Stimulated activated CD4-positive, alpha-beta T cell treated with anti-CD3 and anti-CD28 coated beads, Interleukin-12 subunit alpha, Interleukin-12 subunit beta, amount 100 ng/mL, for 24 hours (primary cell): ENCODE data around the gene FCMR.
"Not testable (repeated sequence)": the region's sequence is repeated elsewhere in the genome, so short reads cannot be mapped to it uniquely, and the experiment has no call there.

ENCODE experiments used
- DNase-seq, 2 experiments: peaks; one replicate each; pipeline ENCODE4 v3.0.0-alpha.2; 2020; ENCODE audit warnings: low read depth in 2 of 2

Gene FCMR

GRCh38 chr1:206949641-206950040 is 27.9 kb upstream of the FCMR start:
- DNase-seq = no peak

GRCh38 chr1:206949208-206949607 is 27.5 kb upstream of the FCMR start:
- DNase-seq = no peak

- DNase-seq = no peak
Measured at GRCh38 chr1:206947255-206947654, 25.5 kb upstream of the FCMR start.

- DNase-seq = no peak
Measured at GRCh38 chr1:206946261-206946660, 24.5 kb upstream of the FCMR start, which contains the start of gene PIGR. TSS of gene PIGR (minus strand) at chr1:206946466. CDS start at chr1:206940531, 5,935 bp downstream.

- DNase-seq = no peak
Measured at GRCh38 chr1:206945779-206946178, 24.0 kb upstream of the FCMR start.

GRCh38 chr1:206944703-206945102 is 23.0 kb upstream of the FCMR start:
- no peak for DNase-seq

GRCh38 chr1:206941766-206942418 is 20.2 kb upstream of the FCMR start:
- no peak for DNase-seq

GRCh38 chr1:206940588-206940936 is 18.8 kb upstream of the FCMR start:
- no peak for DNase-seq

GRCh38 chr1:206939841-206940587 is 18.3 kb upstream of the FCMR start:
- DNase-seq = no peak

- DNase-seq = no peak
Measured at GRCh38 chr1:206939131-206939530, 17.4 kb upstream of the FCMR start.

- DNase-seq = no peak
Measured at GRCh38 chr1:206937425-206937824, 15.7 kb upstream of the FCMR start.

GRCh38 chr1:206935491-206936067 is 13.8 kb upstream of the FCMR start:
- peak in 1 of 2 experiments; percentile 48 for DNase-seq

GRCh38 chr1:206933333-206933945 is 11.7 kb upstream of the FCMR start:
- peak in 1 of 2 experiments; percentile 69 for DNase-seq

- DNase-seq = no peak
Measured at GRCh38 chr1:206932177-206932576, 10.4 kb upstream of the FCMR start.

- no peak for DNase-seq
Measured at GRCh38 chr1:206931709-206932108, 10.0 kb upstream of the FCMR start.

GRCh38 chr1:206930210-206930798 is 8.6 kb upstream of the FCMR start:
- peak in 1 of 2 experiments; percentile 49 for DNase-seq

- DNase-seq = no peak
Measured at GRCh38 chr1:206929524-206929923, 7.8 kb upstream of the FCMR start.

GRCh38 chr1:206926286-206926685 is 4.5 kb upstream of the FCMR start:
- DNase-seq = no peak

GRCh38 chr1:206925106-206925736 is 3.5 kb upstream of the FCMR start:
- DNase-seq = peak in 1 of 2 experiments; percentile 45

- DNase-seq = no peak
Measured at GRCh38 chr1:206924592-206925105, 2.9 kb upstream of the FCMR start.

GRCh38 chr1:206923961-206924557 is 2.3 kb upstream of the FCMR start:
- not testable (repeated sequence) for DNase-seq
